Keratinocyte (primary cell): ENCODE results near the gene OTOA. TPM values are rescaled to one million over a fixed set of nuclear protein-coding genes. Genes with fewer than 3 reads are reported as not detected.

Source experiments
- DNase-seq: peaks from one replicate; pipeline ENCODE4 v3.0.0-alpha.2; 2011; ENCODE audit warnings: low read depth, missing footprints, low spot score
- FAIRE-seq: peaks from 2 replicates; lab custom pipeline; 2011; peaks lifted over from hg19 to GRCh38; lab: Jason Lieb, UNC
- H2AFZ ChIP-seq: 2 replicates; pipeline ENCODE4 v1.6.0; 2012; ENCODE audit warnings: low read length, control low read depth, inconsistent platforms; ENCODE audit not compliant: control insufficient read depth
- H3K27ac ChIP-seq: 2 replicates; pipeline ENCODE4 v1.5.1; 2011; ENCODE audit warnings: low read length; ENCODE audit not compliant: control insufficient read depth, insufficient read depth
- H3K27me3 ChIP-seq: 3 replicates; pipeline ENCODE4 v1.6.0; 2011; ENCODE audit warnings: low read length; ENCODE audit not compliant: control insufficient read depth, insufficient read depth; ENCODE audit errors: extremely low read depth
- H3K36me3 ChIP-seq, 2 experiments: 2 replicates in 1 of 2; 3 replicates in 1 of 2; pipeline ENCODE4 v1.5.1; 2011; ENCODE audit warnings: low read length in 2 of 2, mild to moderate bottlenecking in 1 of 2; ENCODE audit not compliant: control insufficient read depth in 2 of 2, insufficient read depth in 2 of 2; ENCODE audit errors: extremely low read depth in 1 of 2
- H3K4me1 ChIP-seq: 3 replicates; pipeline ENCODE4 v1.5.1; 2011; ENCODE audit warnings: low read length; ENCODE audit not compliant: control insufficient read depth, insufficient read depth; ENCODE audit errors: extremely low read depth
- H3K4me2 ChIP-seq: 3 replicates; pipeline ENCODE4 v1.6.0; 2011; ENCODE audit warnings: low read depth, low read length; ENCODE audit not compliant: control insufficient read depth, insufficient read depth; ENCODE audit errors: extremely low read depth
- H3K4me3 ChIP-seq, 3 experiments: fragments of 200-600 bp in 1 of 3; sonication (generic) in 1 of 3; 2 replicates in 2 of 3; 3 replicates in 1 of 3; pipeline ENCODE4 v1.5.1; 2011 to 2016; ENCODE audit warnings: low read length in 3 of 3, mild to moderate bottlenecking in 3 of 3, control low read depth in 2 of 3, inconsistent platforms in 1 of 3, low read depth in 1 of 3, mixed read lengths in 1 of 3, mixed run types in 1 of 3, moderate library complexity in 1 of 3; ENCODE audit not compliant: control insufficient read depth in 2 of 3, insufficient read depth in 2 of 3; ENCODE audit errors: extremely low read depth in 1 of 3
- H3K79me2 ChIP-seq: 2 replicates; pipeline ENCODE4 v1.6.0; 2012; ENCODE audit warnings: low read length; ENCODE audit not compliant: control insufficient read depth, insufficient read depth
- H3K9ac ChIP-seq: 3 replicates; pipeline ENCODE4 v1.6.0; 2011; ENCODE audit warnings: low read length; ENCODE audit not compliant: control insufficient read depth, insufficient read depth; ENCODE audit errors: extremely low read depth
- H3K9me1 ChIP-seq: 3 replicates; pipeline ENCODE4 v1.6.0; 2011; ENCODE audit warnings: low read length; ENCODE audit not compliant: control insufficient read depth, insufficient read depth; ENCODE audit errors: extremely low read depth
- H3K9me3 ChIP-seq: 2 replicates; pipeline ENCODE4 v1.5.1; 2012; ENCODE audit warnings: low read depth, low read length; ENCODE audit not compliant: control insufficient read depth
- H4K20me1 ChIP-seq: 3 replicates; pipeline ENCODE4 v1.6.0; 2011; ENCODE audit warnings: low read length; ENCODE audit not compliant: control insufficient read depth, insufficient read depth; ENCODE audit errors: extremely low read depth
- CTCF ChIP-seq, 3 experiments: IDR thresholded peaks in 1 of 3; conservative IDR thresholded peaks in 1 of 3; optimal IDR thresholded peaks in 1 of 3; 2 replicates in 2 of 3; 3 replicates in 1 of 3; pipeline versions ENCODE3 to v1.5.1; 2011; ENCODE audit warnings: low read length in 3 of 3, mild to moderate bottlenecking in 3 of 3, moderate library complexity in 2 of 3, control low read depth in 1 of 3, inconsistent platforms in 1 of 3; ENCODE audit not compliant: insufficient read depth in 2 of 3; ENCODE audit errors: extremely low read depth in 1 of 3
- EZH2 ChIP-seq: IDR thresholded peaks from one replicate; pipeline ENCODE4 v1.6.1; 2012; ENCODE audit warnings: inconsistent platforms, mild to moderate bottlenecking, low read length, moderate library complexity
- dilution Hi-C: fragments of 300-500 bp; cut with MboI; formaldehyde crosslinking; loops from one replicate; pipeline ENCODE4 v1.7.0; 2020; ENCODE audit warnings: low sequenced_read_pairs; ENCODE audit not compliant: extremely low pct_ligation_motif_present
- polyA plus RNA-seq, 5 experiments: library from polyadenylated mRNA; depleted of rRNA in 3 of 5; stranded (reverse) in 3 of 5; stranded (forward) in 1 of 5; unstranded in 1 of 5; fragments of >200 nt; gene quantifications; 1 replicate in 1 of 5; 2 replicates in 3 of 5; 3 replicates in 1 of 5; pipeline versions ENCODE4 v1.2.1 to v1.2.3, GENCODE V29; 2011 to 2012; ENCODE audit warnings: missing spikeins in 2 of 5, low read depth in 1 of 5, low replicate concordance in 1 of 5

The OTOA gene
- polyA plus RNA-seq, 1 donor (not counting 4 experiments of a cell fraction or from before 2014, with no cell fraction given), result not detected

DNA sequence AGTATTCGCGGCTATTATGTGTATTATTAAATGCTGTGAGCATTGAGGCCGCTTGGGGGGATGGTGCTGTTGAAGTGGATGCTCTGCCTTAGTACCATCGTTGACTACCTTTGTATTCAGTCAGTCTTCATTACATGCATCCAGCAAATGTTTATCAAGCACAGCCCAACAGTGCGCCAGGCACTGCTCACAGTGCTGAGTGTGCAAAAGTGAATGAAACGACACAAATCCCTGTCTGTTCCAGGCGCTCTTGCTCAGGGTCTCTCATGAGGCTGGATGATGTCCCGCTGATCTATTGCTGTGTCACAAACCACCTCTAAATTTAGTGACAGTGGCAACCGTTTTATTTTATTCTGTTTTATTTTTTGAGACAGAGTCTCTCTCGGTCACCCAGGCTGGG, 53.8 kb downstream of the OTOA start:
- Histone ChIP-seq H3K36me3 (no peaks in the 10 kb centered on the region), H3K9me1 (no peaks in the 10 kb centered on the region), H3K4me1 (no peaks in the 10 kb centered on the region), H3K9ac (no peak overlapping the region), H4K20me1 (no peaks in the 10 kb centered on the region), H2AFZ (no peak overlapping the region), H3K4me2 (no peak overlapping the region), H3K4me3 (no peak overlapping the region), H3K9me3 (no peaks in the 10 kb centered on the region), H3K79me2 (no peaks in the 10 kb centered on the region), H3K27me3 (peaks cover 4% of the 10 kb centered on the region), H3K27ac (no peak overlapping the region)
- no peak for TF ChIP-seq EZH2
- no peak for DNase-seq
- dilution Hi-C loops, result no loop called here
- FAIRE-seq, result no peak

DNA sequence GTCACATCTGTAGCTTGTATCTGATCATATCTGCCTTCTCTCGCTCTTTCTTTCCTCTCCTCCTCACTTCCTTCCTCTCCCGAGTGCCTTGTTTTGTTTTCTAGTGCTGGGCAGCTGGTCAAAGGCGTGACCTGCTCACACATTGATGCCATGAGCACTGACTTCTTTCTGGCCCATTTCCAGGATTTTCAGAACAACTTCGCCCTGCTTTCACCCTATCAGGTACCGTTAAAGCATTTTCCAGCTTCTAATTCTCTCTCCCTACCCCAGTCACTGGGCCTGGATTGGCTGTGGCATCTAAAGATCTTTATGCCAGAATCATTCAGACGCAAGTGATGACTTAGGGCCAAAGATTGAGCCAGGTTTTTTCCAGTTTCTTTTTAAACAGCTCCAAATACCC, 55.5 kb downstream of the OTOA start:
- no peak overlapping the region for H3K4me3 ChIP-seq
- H3K9me1 ChIP-seq, result no peaks in the 10 kb centered on the region
- no peak overlapping the region for H3K9ac ChIP-seq
- no peaks in the 10 kb centered on the region for H3K4me1 ChIP-seq
- no peak for TF ChIP-seq CTCF (optimal IDR thresholded peaks at IDR 0.05 in 1 of 3, IDR thresholded peaks at IDR 0.05 in 1 of 3, conservative IDR thresholded peaks at IDR 0.05 in 1 of 3; ENCODE audit: extremely low read depth in 1 of 3, insufficient read depth in 2 of 3, low read length in 3 of 3)
- no peak for TF ChIP-seq EZH2
- no peaks in the 10 kb centered on the region for H4K20me1 ChIP-seq
- dilution Hi-C loops, result no loop called here
- FAIRE-seq (no peak), DNase-seq (no peak)
- no peaks in the 10 kb centered on the region for H3K79me2 ChIP-seq
- H3K27ac ChIP-seq, result no peak overlapping the region
- no peaks in the 10 kb centered on the region for H3K9me3 ChIP-seq
- peaks cover 4% of the 10 kb centered on the region for H3K27me3 ChIP-seq
- H3K4me2 ChIP-seq, result no peak overlapping the region
- H3K36me3 ChIP-seq, result no peaks in the 10 kb centered on the region
- H2AFZ ChIP-seq, result no peak overlapping the region

- Histone ChIP-seq H2AFZ (no peak overlapping the region), H3K4me2 (no peak overlapping the region), H4K20me1 (no peaks in the 10 kb centered on the region), H3K4me3 (no peak overlapping the region), H3K27me3 (no peaks in the 10 kb centered on the region), H3K79me2 (no peaks in the 10 kb centered on the region), H3K9me1 (no peaks in the 10 kb centered on the region), H3K9me3 (no peaks in the 10 kb centered on the region), H3K27ac (no peak overlapping the region), H3K9ac (no peak overlapping the region), H3K4me1 (no peaks in the 10 kb centered on the region), H3K36me3 (no peaks in the 10 kb centered on the region)
- DNase-seq (no peak), FAIRE-seq (no peak)
- TF ChIP-seq CTCF (optimal IDR thresholded peaks at IDR 0.05 in 1 of 3, IDR thresholded peaks at IDR 0.05 in 1 of 3, conservative IDR thresholded peaks at IDR 0.05 in 1 of 3; ENCODE audit: extremely low read depth in 1 of 3, insufficient read depth in 2 of 3, low read length in 3 of 3) (no peak), EZH2 (no peak)
- dilution Hi-C loops, result no loop called here
These were observed 56.8 kb downstream of the OTOA start for GRCh38 chr16:21720533-21720932.
